K562 (cell line): ENCODE results near the gene COMP. TPM values are rescaled to one million over a fixed set of nuclear protein-coding genes. Genes with fewer than 3 reads are reported as not detected.

ENCODE experiments used
- FOXK1 ChIP-seq: sonication (generic); formaldehyde crosslinking; IDR thresholded peaks from 2 replicates; pipeline ENCODE4 v1.8.0; 2022; ENCODE audit warnings: missing genetic modification reagents, mild to moderate bottlenecking, borderline replicate concordance
- SRSF3 ChIP-seq: fragments of 200-400 bp; formaldehyde crosslinking; IDR thresholded peaks from 2 replicates; pipeline ENCODE4 v1.6.1; 2016; ENCODE audit warnings: mild to moderate bottlenecking, low read length, moderate library complexity; ENCODE audit not compliant: insufficient read depth
- ZNF431 ChIP-seq: sonication (generic); formaldehyde crosslinking; IDR thresholded peaks from 2 replicates; pipeline ENCODE4 v1.8.0; 2022; ENCODE audit warnings: mild to moderate bottlenecking, missing genetic modification reagents
- polyA plus RNA-seq, 8 experiments: library from polyadenylated mRNA; depleted of rRNA in 4 of 8; stranded (reverse) in 5 of 8; unstranded in 3 of 8; fragments of >200 nt; fragmentation: Nextera tagmentation in 2 of 8; fragmentation: Illumina TruSeq in 1 of 8; extraction: Ambion mirVana in 2 of 8; extraction: Trizol in 1 of 8; gene quantifications; 2 replicates each; pipeline versions ENCODE4 v1.2.1 to v1.2.3, GENCODE V29; 2011 to 2014; ENCODE audit warnings: inconsistent platforms in 1 of 8, missing spikeins in 1 of 8
- total RNA-seq, 7 experiments: library from RNA; depleted of rRNA in 6 of 7; stranded (reverse); fragments of >200 nt in 6 of 7; fragmentation: Illumina TruSeq in 2 of 7; extraction: Trizol in 2 of 7; gene quantifications; 2 replicates each; pipeline versions ENCODE4 v1.2.1 to v1.2.3, GENCODE V29; 2011 to 2021; ENCODE audit warnings: low replicate concordance in 1 of 7
- TF ChIP-seq, protein P1 (sequence below): sonication (generic); formaldehyde crosslinking; IDR thresholded peaks from 2 replicates; pipeline ENCODE4 v1.8.0; 2022; ENCODE audit warnings: mild to moderate bottlenecking, missing genetic modification reagents
- TF ChIP-seq, protein P2 (sequence below), 2 experiments: fragments of 450-650 bp in 1 of 2; sonication (generic) in 1 of 2; formaldehyde crosslinking in 1 of 2; IDR thresholded peaks in 1 of 2; conservative IDR thresholded peaks in 1 of 2; 2 replicates each; pipeline versions ENCODE4 v1.6.1 to v1.8.1; 2016 to 2023; ENCODE audit warnings: mild to moderate bottlenecking in 2 of 2, moderate library complexity in 2 of 2, inconsistent platforms in 1 of 2, missing genetic modification reagents in 1 of 2

The COMP gene
- total and polyA plus RNA-seq, 9 of the 15 experiments (the other 6 are each of a cell fraction or from before 2014, with no cell fraction given) = 0.07 TPM; not detected in 8

DNA sequence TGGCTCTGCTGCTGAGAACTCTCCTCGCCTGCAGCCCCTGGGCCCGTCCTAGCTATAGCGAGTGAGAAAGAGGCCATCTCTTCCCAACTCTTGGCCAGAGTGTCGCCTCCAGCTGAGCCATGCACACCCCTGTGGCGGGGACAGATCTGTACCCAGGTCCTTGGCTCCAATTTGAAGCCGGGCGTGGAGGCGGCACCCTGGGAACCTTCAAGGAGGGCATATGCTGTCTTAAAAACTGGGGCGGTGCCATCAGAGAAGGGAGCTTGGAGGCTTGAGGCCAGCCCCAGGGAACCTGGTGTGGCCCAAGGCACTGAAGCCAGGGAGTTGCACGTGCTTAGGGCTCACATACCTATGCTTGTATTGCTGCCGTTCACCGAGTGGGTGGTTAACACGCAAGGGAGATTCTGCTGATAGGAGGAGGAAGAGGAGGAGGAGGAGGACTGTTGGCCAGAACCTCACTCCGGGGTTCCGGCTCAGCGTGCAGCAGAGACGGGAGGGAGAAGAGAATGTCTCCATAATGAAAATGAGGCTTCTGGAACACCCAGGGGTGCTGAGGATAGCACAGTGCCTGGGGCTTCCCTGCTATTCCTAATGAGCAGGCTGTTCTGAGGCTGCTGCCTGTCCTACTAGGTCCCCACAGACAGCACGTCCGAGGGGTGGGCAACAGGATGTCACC lies 40.7 kb downstream of the COMP start (continued):
- TF ChIP-seq SRSF3 (no peak), ZNF431 (CRISPR knock-in tag) (no peak), FOXK1 (no peak)
- TF ChIP-seq, protein P1, sequence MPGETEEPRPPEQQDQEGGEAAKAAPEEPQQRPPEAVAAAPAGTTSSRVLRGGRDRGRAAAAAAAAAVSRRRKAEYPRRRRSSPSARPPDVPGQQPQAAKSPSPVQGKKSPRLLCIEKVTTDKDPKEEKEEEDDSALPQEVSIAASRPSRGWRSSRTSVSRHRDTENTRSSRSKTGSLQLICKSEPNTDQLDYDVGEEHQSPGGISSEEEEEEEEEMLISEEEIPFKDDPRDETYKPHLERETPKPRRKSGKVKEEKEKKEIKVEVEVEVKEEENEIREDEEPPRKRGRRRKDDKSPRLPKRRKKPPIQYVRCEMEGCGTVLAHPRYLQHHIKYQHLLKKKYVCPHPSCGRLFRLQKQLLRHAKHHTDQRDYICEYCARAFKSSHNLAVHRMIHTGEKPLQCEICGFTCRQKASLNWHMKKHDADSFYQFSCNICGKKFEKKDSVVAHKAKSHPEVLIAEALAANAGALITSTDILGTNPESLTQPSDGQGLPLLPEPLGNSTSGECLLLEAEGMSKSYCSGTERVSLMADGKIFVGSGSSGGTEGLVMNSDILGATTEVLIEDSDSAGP (CRISPR knock-in tag) = no peak
- TF ChIP-seq, protein P2, sequence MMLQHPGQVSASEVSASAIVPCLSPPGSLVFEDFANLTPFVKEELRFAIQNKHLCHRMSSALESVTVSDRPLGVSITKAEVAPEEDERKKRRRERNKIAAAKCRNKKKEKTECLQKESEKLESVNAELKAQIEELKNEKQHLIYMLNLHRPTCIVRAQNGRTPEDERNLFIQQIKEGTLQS (IDR thresholded peaks at IDR 0.05) = no peak
- TF ChIP-seq, protein P2 (CRISPR knock-in tag; conservative IDR thresholded peaks at IDR 0.05) = no peak
